Activated CD4-positive, CD25-positive, alpha-beta regulatory T cell (primary cell): ENCODE results near the gene ZBTB42.
"Not testable (repeated sequence)": the region's sequence is repeated elsewhere in the genome, so short reads cannot be mapped to it uniquely, and the experiment has no call there.

Experiments
- DNase-seq, 4 experiments: peaks; one replicate each; lab custom pipeline; 2025; lab: John Stamatoyannopoulos, UW

ZBTB42 gene

DNA sequence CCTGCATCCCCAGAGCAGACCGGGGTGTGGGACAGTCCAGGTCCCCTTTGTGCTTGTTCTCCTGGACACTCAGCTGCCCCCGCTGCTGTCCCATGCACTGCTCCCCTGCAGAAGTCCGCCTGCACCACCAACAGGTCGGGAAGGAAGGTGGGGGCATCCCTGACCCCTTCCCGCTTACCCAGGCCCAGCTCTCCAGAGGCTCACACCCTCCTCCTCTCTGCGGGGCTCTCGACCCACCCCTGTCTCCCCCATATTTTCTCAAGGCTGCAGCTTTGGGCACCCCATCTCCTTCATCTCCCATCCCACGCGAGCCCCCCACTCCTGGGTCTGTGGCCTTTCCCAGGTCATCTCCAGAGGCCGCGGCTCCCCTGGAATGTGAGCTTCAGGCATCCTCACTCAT is 9.4 kb downstream of the ZBTB42 start:
- no peak for DNase-seq

DNA sequence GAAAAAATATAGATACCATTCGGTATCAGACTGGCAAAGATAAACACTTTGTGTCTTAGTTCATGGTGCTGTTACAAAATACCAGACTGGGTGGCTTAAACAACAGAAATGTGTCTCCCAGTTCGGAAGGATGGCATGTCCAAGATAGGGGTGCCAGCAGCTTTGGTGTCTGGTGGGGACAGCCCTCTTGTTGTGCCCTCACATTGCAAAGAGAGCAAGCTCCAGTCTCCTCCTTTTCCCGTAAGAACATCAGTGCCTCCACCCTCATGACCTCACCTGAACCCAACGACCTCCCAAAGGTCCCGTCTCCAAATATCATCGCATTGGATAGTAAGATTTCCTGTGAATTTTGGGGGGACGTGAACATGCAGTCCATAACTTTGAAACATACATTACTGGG is 12.4 kb downstream of the ZBTB42 start:
- no peak for DNase-seq

DNA sequence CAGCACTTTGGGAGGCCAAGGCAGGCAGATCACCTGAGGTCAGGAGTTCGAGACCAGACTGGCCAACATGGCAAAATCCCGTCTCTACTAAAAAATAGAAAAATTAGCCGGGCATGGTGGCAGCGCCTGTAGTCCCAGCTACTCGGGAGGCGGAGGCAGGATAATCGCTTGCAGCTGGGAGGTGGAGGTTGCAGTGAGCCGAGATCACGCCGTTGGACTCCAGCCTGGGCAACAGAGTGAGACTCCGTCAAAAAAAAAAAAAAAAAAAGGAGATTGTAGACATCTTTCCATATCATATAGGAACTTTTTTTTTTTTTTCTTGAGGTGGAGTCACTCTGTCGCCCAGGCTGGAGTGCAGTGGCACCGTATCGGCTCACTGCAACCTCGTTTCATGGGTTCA is 13.8 kb downstream of the ZBTB42 start:
- DNase-seq, result not testable (repeated sequence)

DNA sequence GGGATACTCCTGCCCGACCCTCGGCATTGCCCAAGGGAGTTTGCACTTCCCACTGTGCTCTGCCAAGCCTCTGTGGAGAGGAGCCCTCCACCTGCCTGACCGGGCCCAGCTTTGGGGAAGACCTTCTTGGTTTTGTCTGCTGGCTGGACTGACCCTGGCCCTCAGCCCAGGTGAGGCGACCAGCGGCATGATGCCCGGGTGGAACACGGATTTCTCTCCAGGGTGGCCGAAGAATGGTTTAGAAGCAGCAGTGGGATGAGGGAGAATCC is 15.6 kb downstream of the ZBTB42 start:
- no peak for DNase-seq

DNA sequence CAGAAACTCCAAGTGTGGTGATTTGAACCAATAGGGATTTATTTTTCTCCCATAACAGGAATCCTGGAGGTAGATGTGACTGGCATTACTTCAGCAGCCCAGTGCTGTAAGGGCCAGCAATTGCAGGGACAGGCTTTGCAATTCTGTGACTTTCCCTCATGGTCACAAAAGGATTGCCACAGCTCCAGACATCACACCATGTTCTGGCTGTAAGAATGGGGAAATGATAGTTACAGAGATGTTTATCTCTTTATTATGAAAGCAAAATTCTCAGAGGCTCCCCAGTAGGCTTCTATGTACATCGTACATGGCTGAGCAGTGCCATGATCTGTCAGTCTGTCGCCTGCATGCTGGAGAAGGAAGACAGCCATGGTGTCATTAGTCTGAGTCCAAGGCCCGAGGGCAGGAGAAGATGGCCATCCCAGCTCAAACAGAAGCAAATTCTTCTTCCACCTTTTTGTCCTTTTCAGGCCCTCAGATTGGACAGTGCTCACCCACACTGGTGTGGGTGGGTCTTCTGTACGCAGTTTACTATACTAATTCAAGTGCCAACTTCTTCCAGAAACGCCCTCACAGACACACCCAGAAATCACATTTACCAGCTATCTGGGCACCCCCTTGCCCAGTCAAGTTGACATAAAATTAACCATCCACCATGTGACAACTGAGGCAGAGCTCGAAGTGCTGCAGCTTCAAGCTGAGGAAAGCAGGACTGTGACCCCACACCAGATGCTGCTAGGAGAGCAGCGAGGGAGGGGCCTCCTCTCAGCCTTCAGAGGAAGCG is 17.2 kb downstream of the ZBTB42 start:
- DNase-seq, result no peak

DNA sequence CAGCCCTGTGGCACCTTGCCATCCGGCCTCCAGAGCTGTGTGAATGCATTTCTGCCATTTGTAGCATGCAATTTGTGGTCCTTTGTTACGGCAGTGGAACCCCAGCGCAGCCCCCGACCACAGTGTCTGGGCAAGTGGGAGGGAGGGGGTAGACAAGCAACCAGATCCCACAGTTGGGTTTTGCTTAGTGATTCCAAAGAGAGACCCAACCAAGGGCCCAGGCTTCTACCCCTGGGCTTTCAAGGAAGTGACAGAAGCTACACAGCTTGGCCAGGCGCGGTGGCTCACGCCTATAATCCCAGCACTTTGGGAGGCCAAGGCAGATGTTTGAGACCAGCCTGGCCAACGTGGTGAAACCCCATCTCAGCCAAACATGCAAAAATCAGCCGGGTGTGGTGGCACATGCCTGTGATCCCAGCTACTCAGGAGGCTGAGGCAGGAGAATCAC is 17.8 kb downstream of the ZBTB42 start:
- no peak for DNase-seq

DNA sequence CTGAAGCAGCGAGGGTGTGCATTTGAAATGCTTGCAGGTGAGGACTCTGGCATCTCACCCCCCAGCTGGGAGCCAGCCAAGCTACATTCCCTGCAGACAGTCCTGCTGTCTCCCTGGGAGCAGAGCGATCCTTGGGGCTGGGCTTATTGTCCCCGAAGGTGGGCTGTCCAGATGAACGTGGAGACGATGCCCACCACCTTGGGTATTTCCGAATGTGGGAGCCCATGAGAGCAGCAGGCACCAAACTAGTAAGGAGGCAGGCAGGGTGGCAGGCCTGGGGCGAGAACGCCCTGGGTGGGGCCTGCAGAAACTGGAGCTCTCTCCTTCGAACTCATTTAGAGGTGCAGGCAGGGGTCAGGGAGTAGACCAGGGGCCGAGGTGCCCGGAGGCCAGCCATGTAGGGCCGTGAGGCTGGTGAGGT is 18.5 kb downstream of the ZBTB42 start:
- no peak for DNase-seq

DNA sequence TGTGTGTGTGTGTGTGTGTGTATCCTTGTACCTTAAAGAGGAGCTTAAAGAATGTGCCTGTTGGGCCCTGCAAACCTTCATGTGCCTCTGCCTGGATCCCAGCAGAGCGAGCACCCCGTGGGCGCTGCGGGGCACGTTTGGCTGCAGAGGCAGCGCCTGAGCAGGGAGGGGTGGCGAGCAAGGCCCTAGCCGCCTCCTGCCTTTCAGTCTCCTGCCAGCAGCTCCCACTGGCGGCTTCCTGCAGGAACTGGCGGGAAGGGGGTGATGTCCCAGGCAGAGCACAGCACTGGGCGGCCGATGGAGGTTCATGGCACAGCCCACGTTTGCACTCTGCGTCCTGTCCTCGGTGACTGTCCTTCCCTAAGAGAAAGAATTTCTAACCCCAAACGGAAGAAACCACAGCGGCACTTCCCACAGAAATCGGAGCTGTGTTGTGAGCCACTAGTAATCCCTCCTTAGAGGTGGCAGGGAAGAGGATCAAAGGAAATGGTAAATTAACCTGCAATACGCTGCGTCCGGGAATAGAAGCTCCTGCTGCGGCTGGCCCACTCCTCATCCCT is 19.8 kb downstream of the ZBTB42 start:
- DNase-seq, result no peak

DNA sequence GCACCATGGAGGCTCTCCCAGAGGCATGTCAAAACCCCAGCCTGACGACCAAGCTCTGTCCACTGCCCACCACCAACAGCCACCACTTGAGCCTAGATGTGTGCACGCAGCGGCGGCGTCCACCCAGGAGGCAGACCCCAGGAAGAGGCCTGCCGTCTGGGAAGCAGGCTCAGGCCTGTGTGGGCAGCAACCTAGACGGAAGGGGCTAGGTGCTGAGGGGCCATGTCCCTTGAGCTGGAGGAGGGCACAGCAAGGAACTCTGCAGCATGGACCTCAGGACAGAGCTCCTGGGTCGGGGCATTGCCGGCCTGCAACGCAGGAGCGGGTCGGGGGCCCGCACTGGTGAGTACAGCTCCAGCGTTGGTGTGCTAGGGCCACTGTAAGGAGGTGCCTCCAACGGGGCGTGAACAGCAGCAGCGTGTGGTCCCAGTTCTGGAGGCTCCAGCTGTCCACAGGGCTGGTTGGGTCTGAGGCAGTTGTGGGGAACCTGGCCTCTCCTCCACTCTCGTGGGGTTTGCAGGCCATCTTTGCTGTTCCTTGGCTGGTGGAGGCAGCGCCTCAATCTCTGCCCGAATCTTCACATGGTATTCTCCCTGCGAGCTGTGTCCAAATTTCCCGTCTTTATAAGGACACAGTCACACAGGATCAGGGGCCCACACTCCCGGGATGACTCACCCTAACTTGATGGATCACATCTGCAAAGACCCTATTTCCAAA is 20.5 kb downstream of the ZBTB42 start:
- no peak for DNase-seq

DNA sequence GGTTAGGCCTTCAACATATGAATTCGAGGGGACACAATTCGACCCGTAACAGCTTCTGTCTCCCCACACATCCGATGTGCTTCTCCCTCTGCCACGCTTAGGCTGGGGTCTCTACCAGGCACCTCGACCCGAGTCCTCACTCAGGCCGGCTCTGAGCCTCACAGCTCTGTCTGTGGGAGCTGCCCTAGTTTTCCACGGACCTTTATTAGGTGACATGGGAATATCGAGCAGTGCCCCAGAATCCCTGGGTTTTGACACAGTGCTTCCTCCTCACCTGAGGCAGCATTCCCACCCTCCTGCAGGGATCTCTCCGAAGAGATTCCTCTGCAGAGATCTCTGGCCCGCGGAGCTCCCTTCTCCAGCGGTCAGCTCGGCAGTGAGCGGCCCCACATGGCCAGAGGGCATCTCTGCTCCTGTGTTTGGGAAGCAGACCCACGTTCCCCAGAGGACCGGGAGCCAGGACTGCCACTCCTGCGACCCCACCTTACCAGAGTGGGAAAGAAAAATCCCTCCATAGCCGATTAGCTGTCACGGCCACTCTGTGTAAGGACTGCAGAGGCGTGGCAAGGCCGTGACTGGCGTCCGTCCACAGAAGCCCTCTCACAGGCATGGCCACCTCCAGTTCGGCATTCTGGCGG is 21.2 kb downstream of the ZBTB42 start:
- no peak for DNase-seq

DNA sequence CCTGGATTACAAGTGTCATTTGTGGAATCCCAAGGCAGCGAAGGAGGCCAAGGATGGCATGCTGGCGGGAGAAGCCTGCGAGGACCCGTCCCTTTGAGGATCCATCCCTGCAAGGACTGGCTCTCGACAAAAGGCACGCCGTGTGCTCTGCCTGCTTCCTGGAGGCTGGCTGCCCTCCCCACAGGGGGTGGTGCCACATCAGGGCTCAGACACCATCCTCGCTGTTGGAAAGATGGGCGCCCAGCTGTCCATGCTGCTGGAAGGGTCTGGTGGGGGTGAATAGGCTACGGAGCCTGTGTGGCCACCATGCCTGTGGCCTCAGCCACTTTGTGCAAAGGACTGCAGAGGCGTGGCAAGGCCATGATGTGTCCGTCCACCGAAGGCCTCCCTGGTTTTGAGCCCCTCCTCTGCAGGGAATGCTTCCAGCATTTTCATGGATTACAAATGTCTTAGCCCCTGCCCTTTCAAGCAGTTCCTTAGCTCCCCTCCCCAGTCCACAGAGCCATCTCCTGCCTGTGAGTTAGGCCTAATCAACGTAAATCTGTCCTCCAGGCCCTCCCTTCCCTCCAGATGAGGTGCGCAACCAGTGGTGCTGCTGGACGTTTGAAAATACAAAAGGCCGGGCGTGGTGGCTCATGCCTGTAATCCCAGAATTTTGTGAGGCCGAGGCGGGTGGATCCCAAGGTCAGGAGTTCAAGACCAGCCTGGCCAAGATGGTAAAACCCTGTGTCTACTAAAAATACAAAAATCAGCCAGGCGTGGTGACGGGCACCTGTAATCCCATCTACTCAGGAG is 22.1 kb downstream of the ZBTB42 start:
- no peak for DNase-seq

DNA sequence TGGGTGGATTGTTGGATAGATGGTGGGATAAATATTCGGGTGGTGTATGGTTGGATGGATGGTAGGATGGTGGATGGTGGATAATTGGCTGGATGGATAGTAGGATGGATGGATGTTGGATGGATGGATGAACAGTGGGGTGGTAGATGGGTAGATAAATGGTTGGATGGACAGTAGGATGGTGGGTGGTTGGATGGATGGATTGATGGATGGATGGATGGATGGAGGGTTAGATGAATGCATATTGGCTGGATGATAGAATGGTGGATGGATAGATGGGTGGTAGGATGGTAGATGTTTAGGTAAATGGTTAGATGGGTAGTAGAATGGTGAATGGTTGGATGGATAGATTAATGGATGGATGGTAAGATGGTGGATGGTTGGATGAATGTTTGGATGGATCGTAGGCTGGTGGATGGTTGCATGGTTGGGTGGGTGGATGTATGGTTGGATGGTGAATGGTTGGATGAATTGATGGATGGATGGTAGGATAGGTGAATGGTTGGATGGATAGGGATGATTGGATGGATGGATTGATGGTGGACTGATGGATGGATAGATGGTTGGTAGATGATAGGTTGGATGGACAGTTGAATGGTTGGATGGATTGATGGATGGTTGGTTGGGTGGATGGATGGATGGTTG is 23.6 kb downstream of the ZBTB42 start:
- DNase-seq, result no peak

DNA sequence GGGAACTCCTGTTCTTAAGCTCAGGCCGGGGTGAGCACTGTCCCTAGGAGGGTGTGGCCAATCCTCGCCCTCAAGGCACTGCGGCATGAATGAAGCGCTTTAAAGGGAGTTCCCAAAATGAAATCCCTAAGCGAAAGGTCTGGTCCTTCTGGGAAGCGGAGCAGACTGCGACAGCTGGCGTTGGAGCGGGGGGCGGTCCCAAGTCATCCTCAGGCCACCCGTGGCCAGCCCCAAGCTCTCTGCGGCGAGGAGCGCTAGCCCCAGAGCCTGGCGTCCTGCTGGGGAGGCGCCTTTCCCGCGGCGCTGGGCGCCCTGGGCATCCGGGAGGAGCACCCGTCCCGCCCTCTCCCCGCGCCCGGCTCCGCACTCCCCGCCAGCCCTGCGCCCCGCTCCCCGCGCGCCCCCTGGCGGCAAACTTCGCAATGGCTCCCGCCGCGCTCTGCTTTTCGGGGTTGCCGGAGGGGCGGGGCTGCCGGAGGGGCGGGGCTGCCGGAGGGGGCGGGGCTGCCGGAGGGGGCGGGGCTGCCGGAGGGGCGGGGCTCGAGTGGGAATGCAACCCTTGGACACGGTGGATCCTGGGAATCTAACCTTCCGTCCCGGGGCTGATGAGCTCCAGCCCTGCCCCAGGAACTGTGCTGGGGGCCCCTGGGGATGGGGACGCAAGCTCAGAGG is 25.4 kb downstream of the ZBTB42 start:
- peak; percentile 93 to 98 (median 95) for DNase-seq

DNA sequence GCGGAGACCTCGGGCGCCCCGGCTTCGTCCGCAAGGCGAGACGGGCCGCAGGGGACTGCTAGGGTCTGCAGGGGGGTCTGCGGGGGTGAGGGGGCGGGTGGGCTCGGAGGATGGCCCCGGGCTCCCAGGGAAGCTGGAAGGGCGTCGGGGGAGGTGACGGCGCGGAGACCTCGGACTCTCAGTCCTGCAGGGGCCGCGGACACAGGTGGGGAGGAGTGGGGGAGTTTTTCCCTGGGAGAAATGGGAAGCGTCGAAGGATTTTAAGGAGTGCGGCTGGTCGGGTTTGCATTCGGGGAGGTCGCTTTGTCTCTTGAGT is 25.9 kb downstream of the ZBTB42 start:
- DNase-seq, result no peak

DNA sequence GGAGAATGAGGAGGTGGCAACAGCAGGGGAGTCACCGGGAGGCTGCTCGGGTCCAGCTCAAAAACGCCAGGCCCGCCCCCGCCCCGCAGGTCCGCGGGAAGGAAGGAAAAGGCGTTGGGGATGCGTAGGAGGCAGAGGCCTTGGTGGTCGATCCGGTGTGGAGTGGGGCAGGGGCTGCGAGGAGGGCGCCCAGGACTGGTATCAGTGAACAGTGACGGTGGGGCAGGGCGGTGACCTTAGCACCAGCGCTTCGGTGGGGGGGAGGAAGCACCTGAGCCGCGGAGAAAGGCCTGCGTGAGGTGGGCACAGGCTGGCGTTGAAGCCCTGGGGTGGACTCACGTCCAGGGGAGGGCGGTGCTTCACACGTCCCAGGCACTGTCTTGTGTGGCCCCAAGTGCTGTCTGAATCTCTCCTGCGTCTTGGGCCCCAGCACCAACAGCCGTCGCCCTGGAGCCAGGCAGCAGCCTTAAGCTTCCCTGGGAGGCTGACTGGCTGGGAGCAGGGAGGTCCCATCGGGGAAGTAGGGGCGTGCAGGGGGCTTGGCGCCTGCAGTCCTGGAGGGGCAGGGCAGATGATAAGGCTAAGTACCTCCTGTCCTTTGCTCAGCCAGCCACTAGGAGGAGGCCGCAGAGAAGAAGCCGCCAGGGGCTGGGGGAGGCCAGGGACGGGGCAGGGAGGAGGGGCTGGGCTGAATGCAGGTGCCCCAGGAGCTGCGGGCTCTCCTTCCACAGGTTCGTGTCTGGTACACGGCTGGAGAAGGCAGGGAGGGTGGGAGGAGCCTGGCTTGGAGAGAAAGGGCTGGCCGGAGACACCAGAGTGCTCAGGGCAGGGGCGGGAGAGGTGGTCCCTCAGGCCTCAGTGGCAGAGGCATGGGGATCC is 26.5 kb downstream of the ZBTB42 start:
- peak in 2 of 4 experiments; percentile 22 to 34 for DNase-seq

DNA sequence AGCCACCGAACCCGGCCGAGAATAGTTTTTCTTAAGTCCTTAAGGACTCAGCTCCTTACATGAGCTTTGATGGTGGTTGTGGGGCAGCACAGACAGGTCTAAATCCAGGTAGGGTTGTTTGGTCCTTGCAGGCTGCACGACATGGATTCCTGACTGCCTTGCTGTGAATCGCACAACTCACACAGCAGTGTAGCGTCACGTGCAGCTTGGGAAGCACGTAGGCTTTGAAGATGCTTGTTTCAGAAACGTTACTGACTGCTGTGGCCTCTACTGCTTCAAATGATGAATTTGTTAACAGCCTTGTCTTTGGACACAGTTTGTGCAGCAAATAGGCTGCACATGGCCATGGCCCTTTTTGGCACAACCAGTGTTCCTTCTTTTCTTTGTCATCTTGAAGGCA is 29.9 kb downstream of the ZBTB42 start:
- DNase-seq, result no peak

DNA sequence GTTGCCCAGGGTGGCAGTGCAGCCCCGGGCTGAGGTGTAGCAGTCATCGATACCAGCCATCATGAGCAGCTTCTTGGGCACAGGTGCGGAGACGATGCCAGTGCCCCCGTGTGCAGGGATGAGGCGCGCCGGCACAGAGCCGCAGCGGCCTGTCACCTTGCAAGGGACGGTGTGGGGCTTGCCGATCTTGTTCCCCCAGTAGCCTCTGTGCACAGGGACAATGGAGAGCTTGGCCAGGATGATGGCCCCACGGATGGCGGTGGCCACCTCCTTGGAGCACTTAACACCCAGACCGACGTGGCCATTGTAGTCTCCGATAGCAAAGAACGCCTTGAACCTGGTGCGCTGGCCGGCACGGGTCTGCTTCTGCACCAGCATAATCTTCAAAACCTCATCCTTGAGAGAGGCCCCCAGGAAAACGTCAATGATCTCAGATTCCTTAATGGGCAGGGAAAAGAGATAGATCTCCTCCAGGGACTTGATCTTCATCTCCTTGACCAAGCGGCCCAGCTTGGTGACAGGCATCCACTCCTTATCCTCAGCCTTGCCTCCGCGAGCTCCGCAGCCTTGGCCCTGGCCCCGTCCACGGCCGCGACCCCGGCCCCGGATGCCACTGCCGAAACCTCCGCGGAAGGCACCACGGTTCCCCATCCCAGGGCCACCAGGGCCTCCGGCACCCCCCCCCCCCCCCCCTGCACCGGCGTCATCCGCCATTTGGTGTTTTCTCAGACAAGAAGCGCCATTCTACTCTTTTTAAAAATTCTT is 35.5 kb downstream of the ZBTB42 start:
- DNase-seq, result not testable (repeated sequence)

DNA sequence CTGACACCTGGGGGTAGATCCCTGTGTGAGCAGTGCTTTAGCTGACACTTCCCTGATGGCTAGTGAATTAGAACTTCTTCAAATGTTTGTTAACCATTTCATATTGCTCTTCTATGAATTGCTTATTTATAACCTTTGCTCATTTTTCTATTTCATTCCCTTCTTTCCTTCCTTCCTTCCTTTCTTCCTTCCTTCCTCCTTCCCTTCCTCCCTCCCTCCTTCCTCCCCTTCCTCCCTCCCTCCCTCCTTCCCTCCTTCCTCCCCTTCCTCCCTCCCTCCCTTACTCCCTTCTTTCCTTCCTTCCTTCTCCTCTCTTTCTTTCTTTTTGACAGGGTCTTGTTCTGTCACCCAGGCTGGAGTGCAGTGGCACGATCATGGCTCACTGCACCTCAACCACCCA is 40.8 kb downstream of the ZBTB42 start:
- no peak for DNase-seq

DNA sequence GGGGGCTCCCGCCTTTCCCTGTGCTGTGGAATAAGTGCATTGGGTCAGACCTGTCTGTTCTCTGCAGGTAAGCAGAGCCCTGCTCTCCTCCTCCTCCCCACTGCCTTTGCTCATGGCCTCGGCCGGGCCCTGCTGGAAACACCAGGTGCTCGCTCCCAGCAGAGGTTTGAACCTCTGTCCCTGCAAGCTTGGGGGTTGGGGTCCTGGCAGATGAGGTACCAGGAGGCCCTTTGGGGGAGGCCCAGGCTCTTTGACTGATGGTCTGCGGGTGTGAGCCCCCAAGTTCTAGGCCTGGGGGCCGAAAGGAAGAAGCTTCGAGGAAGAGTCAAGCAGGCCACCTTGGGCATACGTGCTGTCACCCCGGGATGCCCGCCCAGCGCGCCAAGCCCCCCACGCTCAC is 42.1 kb downstream of the ZBTB42 start:
- DNase-seq, result no peak
